A549 (cell line): Measurements from ENCODE around the gene COL13A1. TPM values are rescaled to one million over a fixed set of nuclear protein-coding genes. Genes with fewer than 3 reads are reported as not detected.

Experiments
- ATAC-seq, 2 experiments: fragments of 200-7000 bp in 1 of 2; fragments of >200 bp in 1 of 2; cut with Nextera tagmentation in 1 of 2; cut with Tn5 transposase in 1 of 2; 3 replicates each; pipeline versions ENCODE4 v1.8.0 to v1.9.1; 2018 to 2020; ENCODE audit warnings: mild to moderate bottlenecking in 1 of 2, moderate library complexity in 1 of 2
- CTCF ChIA-PET: fragments of 300-600 bp; sonication (Branson Sonifier 250); formaldehyde crosslinking; extraction: SDS; loops from one replicate; lab custom pipeline; 2021; ENCODE audit warnings: antibody characterized with exemption, inconsistent platforms; lab: Yijun Ruan, JAX
- POLR2A ChIA-PET: fragments of 350-600 bp; formaldehyde crosslinking; extraction: SDS; loops from one replicate; lab custom pipeline; 2021; ENCODE audit warnings: antibody characterized with exemption, inconsistent platforms; lab: Yijun Ruan, JAX
- DNase-seq, 2 experiments: peaks; one replicate each; pipeline versions ENCODE4 v3.0.0 to v3.0.0-alpha.2; 2011 to 2016; ENCODE audit warnings: low read depth in 1 of 2, low spot score in 1 of 2
- FAIRE-seq: peaks from 2 replicates; lab custom pipeline; 2011; peaks lifted over from hg19 to GRCh38; lab: Jason Lieb, UNC
- H3K27ac ChIP-seq, 2 experiments: fragments of >200 bp; sonication (Bioruptor Twin); formaldehyde crosslinking; 3 replicates each; pipeline ENCODE4 v1.5.1; 2016 to 2017
- H3K4me1 ChIP-seq: fragments of >200 bp; sonication (Bioruptor Twin); formaldehyde crosslinking; 3 replicates; pipeline ENCODE4 v1.6.1; 2016
- H3K4me2 ChIP-seq: fragments of >200 bp; sonication (Bioruptor Twin); formaldehyde crosslinking; 3 replicates; pipeline ENCODE4 v1.6.1; 2016
- H3K4me3 ChIP-seq: fragments of >200 bp; sonication (Bioruptor Twin); formaldehyde crosslinking; 3 replicates; pipeline ENCODE4 v1.5.1; 2016
- H3K9me3 ChIP-seq: fragments of >200 bp; sonication (Bioruptor Twin); formaldehyde crosslinking; 3 replicates; pipeline ENCODE4 v1.6.1; 2016
- CEBPB ChIP-seq, 2 experiments: fragments of >200 bp in 1 of 2; sonication (Bioruptor Twin) in 1 of 2; formaldehyde crosslinking in 1 of 2; IDR thresholded peaks; 2 replicates each; pipeline ENCODE4 v1.6.1; 2012 to 2016
- CHD2 ChIP-seq: fragments of 150-350 bp; IDR thresholded peaks from 2 replicates; pipeline ENCODE4 v1.6.1; 2014; ENCODE audit warnings: low read length; ENCODE audit not compliant: partially characterized antibody
- CHD4 ChIP-seq: fragments of 200-600 bp; sonication (generic); IDR thresholded peaks from 2 replicates; pipeline ENCODE4 v1.6.1; 2016; ENCODE audit warnings: antibody characterized with exemption, mild to moderate bottlenecking, borderline replicate concordance
- EP300 ChIP-seq, 2 experiments: fragments of >200 bp; sonication (Bioruptor Twin); formaldehyde crosslinking; IDR thresholded peaks; 2 replicates in 1 of 2; 3 replicates in 1 of 2; pipeline ENCODE4 v1.6.1; 2016 to 2017
- ESRRA ChIP-seq: fragments of 150-350 bp; IDR thresholded peaks from 2 replicates; pipeline ENCODE4 v1.6.1; 2014; ENCODE audit warnings: mild to moderate bottlenecking, low read length, borderline replicate concordance
- FOSB ChIP-seq: fragments of 250-450 bp; sonication (Bioruptor Pico); IDR thresholded peaks from 2 replicates; pipeline ENCODE4 v1.5.0; 2020; ENCODE audit warnings: mild to moderate bottlenecking, moderate library complexity
- HDAC2 ChIP-seq: fragments of 200-600 bp; sonication (generic); IDR thresholded peaks from 2 replicates; pipeline ENCODE4 v1.6.1; 2016
- HOXB13 ChIP-seq: fragments of 250-450 bp; sonication (Bioruptor Pico); IDR thresholded peaks from 2 replicates; pipeline ENCODE4 v1.5.0; 2020; ENCODE audit warnings: low read depth, mild to moderate bottlenecking, moderate library complexity
- JUNB ChIP-seq: fragments of >200 bp; sonication (Bioruptor Twin); formaldehyde crosslinking; IDR thresholded peaks from 2 replicates; pipeline ENCODE4 v1.6.1; 2016
- MAX ChIP-seq: IDR thresholded peaks from 2 replicates; pipeline ENCODE4 v1.6.1; 2012
- MAZ ChIP-seq: fragments of 150-350 bp; IDR thresholded peaks from 2 replicates; pipeline ENCODE4 v1.6.1; 2014; ENCODE audit warnings: antibody characterized with exemption, low read depth, low read length, borderline replicate concordance
- RAD21 ChIP-seq, 2 experiments: fragments of >200 bp in 1 of 2; sonication (Bioruptor Twin) in 1 of 2; formaldehyde crosslinking in 1 of 2; IDR thresholded peaks in 1 of 2; conservative IDR thresholded peaks in 1 of 2; 2 replicates in 1 of 2; 3 replicates in 1 of 2; pipeline ENCODE4 v1.6.1; 2012 to 2018; ENCODE audit warnings: inconsistent platforms in 1 of 2
- RARB ChIP-seq: fragments of 250-450 bp; sonication (Bioruptor Pico); IDR thresholded peaks from 2 replicates; pipeline ENCODE4 v1.8.0; 2021; ENCODE audit warnings: mild to moderate bottlenecking, moderate library complexity
- REST ChIP-seq: fragments of 200-600 bp; sonication (generic); IDR thresholded peaks from 2 replicates; pipeline ENCODE4 v1.6.1; 2016; ENCODE audit warnings: antibody characterized with exemption, mild to moderate bottlenecking, moderate library complexity
- USF2 ChIP-seq: fragments of 450-650 bp; IDR thresholded peaks from 2 replicates; pipeline ENCODE4 v1.6.1; 2014; ENCODE audit warnings: antibody characterized with exemption
- ZC3H11A ChIP-seq: fragments of 450-650 bp; IDR thresholded peaks from 2 replicates; pipeline ENCODE4 v1.6.1; 2014; ENCODE audit warnings: antibody characterized with exemption, mild to moderate bottlenecking
- WGBS: methylation state at CpG from one replicate; pipeline ENCODE4 v1.1.6; 2017; ENCODE audit errors: missing lambda C conversion rate; 5-methylcytosine and 5-hydroxymethylcytosine counted together
- polyA plus RNA-seq, 4 experiments: library from polyadenylated mRNA; depleted of rRNA in 3 of 4; stranded (reverse); fragments of >200 nt; fragmentation: RNase III in 1 of 4; extraction: RNeasy Plus Mini Kit Qiagen cat#74134 plus additional on column Dnase treatment in 1 of 4; gene quantifications; 2 replicates in 3 of 4; 3 replicates in 1 of 4; pipeline ENCODE4 v1.2.3, GENCODE V29; 2011 to 2017
- TF ChIP-seq, protein P1 (sequence below): IDR thresholded peaks from 2 replicates; pipeline ENCODE4 v1.6.1; 2012; ENCODE audit warnings: low read depth, borderline replicate concordance
- TF ChIP-seq, protein P2 (sequence below): fragments of 150-350 bp; IDR thresholded peaks from 2 replicates; pipeline ENCODE4 v1.6.1; 2014; ENCODE audit warnings: low read depth, mild to moderate bottlenecking, low read length

Gene COL13A1
- polyA plus RNA-seq, 2 of the 4 experiments (the other 2 are of a cell fraction) = 0.08 to 0.27 TPM

DNA sequence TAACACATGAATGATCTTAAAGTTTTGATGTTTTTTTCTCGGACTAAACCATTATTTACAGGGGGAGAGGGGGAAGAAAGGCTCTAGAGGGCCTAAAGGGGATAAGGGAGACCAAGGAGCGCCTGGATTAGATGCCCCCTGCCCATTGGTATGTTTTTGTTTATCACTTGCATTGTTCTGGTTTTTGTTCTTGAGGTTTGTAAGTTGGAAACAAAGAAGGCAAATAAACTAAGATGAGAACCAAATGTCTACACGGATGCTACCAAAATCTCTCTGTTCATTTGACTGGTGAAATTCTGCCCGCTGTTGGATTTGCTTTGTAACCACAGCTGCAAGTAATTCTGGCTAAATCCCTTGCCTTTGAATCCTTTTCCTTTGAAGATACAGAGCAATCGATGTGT lies 151.1 kb downstream of the COL13A1 start (continued):
- TF ChIP-seq REST = no peak
- no peak for TF ChIP-seq MAZ
- TF ChIP-seq FOSB = no peak
- TF ChIP-seq, protein P1, sequence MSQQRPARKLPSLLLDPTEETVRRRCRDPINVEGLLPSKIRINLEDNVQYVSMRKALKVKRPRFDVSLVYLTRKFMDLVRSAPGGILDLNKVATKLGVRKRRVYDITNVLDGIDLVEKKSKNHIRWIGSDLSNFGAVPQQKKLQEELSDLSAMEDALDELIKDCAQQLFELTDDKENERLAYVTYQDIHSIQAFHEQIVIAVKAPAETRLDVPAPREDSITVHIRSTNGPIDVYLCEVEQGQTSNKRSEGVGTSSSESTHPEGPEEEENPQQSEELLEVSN = no peak
- no peak for TF ChIP-seq MAX
- TF ChIP-seq CHD4 = no peak
- no peak for TF ChIP-seq JUNB
- TF ChIP-seq RAD21 (conservative IDR thresholded peaks at IDR 0.05 in 1 of 2, IDR thresholded peaks at IDR 0.05 in 1 of 2) = no peak

DNA sequence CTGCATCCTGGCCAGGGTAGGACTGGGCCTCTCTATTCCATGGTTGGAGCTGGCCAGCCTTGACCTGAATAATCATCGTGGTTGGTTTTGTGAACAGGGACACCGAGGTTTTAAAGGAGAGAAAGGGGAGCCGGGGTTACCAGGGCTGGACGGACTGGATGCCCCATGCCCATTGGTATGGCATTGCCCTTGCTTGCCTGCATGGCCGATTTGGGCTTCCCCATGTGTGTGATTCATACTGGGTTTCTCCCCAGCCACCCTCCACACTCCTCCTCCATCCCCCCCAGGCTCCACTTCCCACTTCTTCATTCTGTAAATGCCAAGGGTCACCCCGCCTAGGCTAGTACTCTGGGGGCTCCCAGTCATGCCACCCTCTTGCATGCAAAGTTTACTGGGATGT lies 152.1 kb downstream of the COL13A1 start:
- no peaks in the 10 kb centered on the region for H3K9me3 ChIP-seq
- 27% methylated on average over 5 of the region's 6 CpGs for WGBS
- no peak overlapping the region for H3K4me2 ChIP-seq
- ATAC-seq (no peak), DNase-seq (no peak)
- POLR2A ChIA-PET = no interaction called here
- no peak overlapping the region for H3K27ac ChIP-seq
- TF ChIP-seq ESRRA (no peak), CHD2 (no peak), FOSB (no peak), EP300 (IDR thresholded peaks at IDR 0.05) (no peak), MAX (no peak), USF2 (no peak), HOXB13 (CRISPR knock-in tag) (no peak), CEBPB (IDR thresholded peaks at IDR 0.05) (no peak), HDAC2 (no peak), RARB (no peak), ZC3H11A (no peak)
- TF ChIP-seq, protein P2, sequence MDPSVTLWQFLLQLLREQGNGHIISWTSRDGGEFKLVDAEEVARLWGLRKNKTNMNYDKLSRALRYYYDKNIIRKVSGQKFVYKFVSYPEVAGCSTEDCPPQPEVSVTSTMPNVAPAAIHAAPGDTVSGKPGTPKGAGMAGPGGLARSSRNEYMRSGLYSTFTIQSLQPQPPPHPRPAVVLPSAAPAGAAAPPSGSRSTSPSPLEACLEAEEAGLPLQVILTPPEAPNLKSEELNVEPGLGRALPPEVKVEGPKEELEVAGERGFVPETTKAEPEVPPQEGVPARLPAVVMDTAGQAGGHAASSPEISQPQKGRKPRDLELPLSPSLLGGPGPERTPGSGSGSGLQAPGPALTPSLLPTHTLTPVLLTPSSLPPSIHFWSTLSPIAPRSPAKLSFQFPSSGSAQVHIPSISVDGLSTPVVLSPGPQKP = no peak
- TF ChIP-seq, all 56 proteins: peak for 0
- Histone ChIP-seq H3K4me1 (no peaks in the 10 kb centered on the region), H3K4me3 (no peak overlapping the region)
- no peak for FAIRE-seq
- CTCF ChIA-PET = interaction anchor here (1.1 to 1.7 kb wide), 4 partner anchors 10 to 167 kb away, joined by 3 to 4 read pairs (median 4); no protein-coding TSS in a partner anchor
